Epithelial cell of proximal tubule (primary cell): Measurements from ENCODE around the gene ABTB2. TPM values are rescaled to one million over a fixed set of nuclear protein-coding genes. Genes with fewer than 3 reads are reported as not detected.

ENCODE experiments used
- DNase-seq: peaks from one replicate; pipeline ENCODE4 v3.0.0-alpha.2; 2011; ENCODE audit warnings: low read depth
- H3K4me3 ChIP-seq: 2 replicates; pipeline ENCODE4 v1.5.1; 2011; ENCODE audit warnings: low read depth, mild to moderate bottlenecking, low read length
- CTCF ChIP-seq: conservative IDR thresholded peaks from 2 replicates; pipeline ENCODE4 v1.5.1; 2012; ENCODE audit warnings: low read depth, mild to moderate bottlenecking, low read length
- total RNA-seq: library from RNA; depleted of rRNA; stranded (reverse); fragments of >200 nt; gene quantifications from 2 replicates; pipeline ENCODE4 v1.2.3, GENCODE V29; 2015

ABTB2 gene
- total RNA-seq, 1 donor from 2014 or later = 17.6 TPM

- no peak overlapping the region for H3K4me3 ChIP-seq
- no peak for TF ChIP-seq CTCF
- DNase-seq = no peak
Observed at GRCh38 chr11:34216706-34217105, 141.1 kb downstream of the ABTB2 start.

GRCh38 chr11:34215806-34216453, 141.9 kb downstream of the ABTB2 start:
- DNase-seq = no peak
- no peak overlapping the region for H3K4me3 ChIP-seq
- no peak for TF ChIP-seq CTCF

- DNase-seq = no peak
- no peak for TF ChIP-seq CTCF
- no peak overlapping the region for H3K4me3 ChIP-seq
Observed at GRCh38 chr11:34214961-34215805, 142.6 kb downstream of the ABTB2 start.

GRCh38 chr11:34213366-34213765, 144.4 kb downstream of the ABTB2 start:
- DNase-seq = no peak
- H3K4me3 ChIP-seq = no peak overlapping the region
- TF ChIP-seq CTCF = no peak

- no peak overlapping the region for H3K4me3 ChIP-seq
- TF ChIP-seq CTCF = no peak
- DNase-seq = no peak
Observed at GRCh38 chr11:34212566-34212965, 145.2 kb downstream of the ABTB2 start.

GRCh38 chr11:34209809-34210208, 148.0 kb downstream of the ABTB2 start:
- TF ChIP-seq CTCF = no peak
- H3K4me3 ChIP-seq = no peak overlapping the region

More at GRCh38 chr11:34209809-34210208, 148.0 kb downstream of the ABTB2 start:
- no peak for DNase-seq
